Measurements from ENCODE around the gene SYDE2.

Gene SYDE2

GRCh38 chr1:85137660-85138059 is 63.2 kb downstream of the SYDE2 start:
- H3K27me3 ChIP-seq: no peaks in the 10 kb centered on the region
- intact Hi-C loops (cut with DNase I; ENCODE audit: low total_unique reads): no loop called here
- DNase-seq: no peak
- TF ChIP-seq CTCF (IDR thresholded peaks at IDR 0.05): no peak
- H3K4me1 ChIP-seq: no peaks in the 10 kb centered on the region
- no peak overlapping the region for H3K4me3 ChIP-seq
- H3K27ac ChIP-seq: no peak overlapping the region
- H3K36me3 ChIP-seq: no peaks in the 10 kb centered on the region
- no peaks in the 10 kb centered on the region for H3K9me3 ChIP-seq

- Histone ChIP-seq H3K9me3 (no peaks in the 10 kb centered on the region), H3K27ac (no peak overlapping the region), H3K4me1 (no peaks in the 10 kb centered on the region), H3K36me3 (no peaks in the 10 kb centered on the region), H3K4me3 (no peak overlapping the region), H3K27me3 (no peaks in the 10 kb centered on the region)
- DNase-seq: no peak
- intact Hi-C loops (cut with DNase I; ENCODE audit: low total_unique reads): no loop called here
- TF ChIP-seq CTCF (IDR thresholded peaks at IDR 0.05): no peak
These were observed 65.4 kb downstream of the SYDE2 start for GRCh38 chr1:85135392-85135798.

GRCh38 chr1:85134583-85135391 is 66.0 kb downstream of the SYDE2 start:
- DNase-seq: no peak
- Histone ChIP-seq H3K4me3 (no peak overlapping the region), H3K9me3 (no peaks in the 10 kb centered on the region), H3K27me3 (no peaks in the 10 kb centered on the region), H3K27ac (no peak overlapping the region), H3K36me3 (no peaks in the 10 kb centered on the region), H3K4me1 (no peaks in the 10 kb centered on the region)
- intact Hi-C loops (cut with DNase I; ENCODE audit: low total_unique reads): no loop called here
- no peak for TF ChIP-seq CTCF (IDR thresholded peaks at IDR 0.05)

GRCh38 chr1:85133565-85134159 is 67.2 kb downstream of the SYDE2 start:
- intact Hi-C loops (cut with DNase I; ENCODE audit: low total_unique reads): no loop called here

GRCh38 chr1:85132078-85132720 is 68.6 kb downstream of the SYDE2 start:
- no peak for DNase-seq
- Histone ChIP-seq H3K27ac (no peak overlapping the region), H3K4me3 (no peak overlapping the region), H3K36me3 (no peaks in the 10 kb centered on the region), H3K4me1 (peaks cover 0 to 8% (median 0%) of the 10 kb centered on the region in 4 donors), H3K9me3 (no peaks in the 10 kb centered on the region), H3K27me3 (no peaks in the 10 kb centered on the region)
- intact Hi-C loops (cut with DNase I; ENCODE audit: low total_unique reads): no loop called here
- TF ChIP-seq CTCF (IDR thresholded peaks at IDR 0.05): no peak

More at GRCh38 chr1:85133565-85134159, 67.2 kb downstream of the SYDE2 start:
- DNase-seq: no peak
- Histone ChIP-seq H3K9me3 (no peaks in the 10 kb centered on the region), H3K36me3 (no peaks in the 10 kb centered on the region), H3K4me1 (peaks cover 0 to 1% (median 0%) of the 10 kb centered on the region in 4 donors), H3K27ac (no peak overlapping the region), H3K27me3 (no peaks in the 10 kb centered on the region), H3K4me3 (no peak overlapping the region)
- no peak for TF ChIP-seq CTCF (IDR thresholded peaks at IDR 0.05)
